ENCODE results near the gene IQCH.

The IQCH gene

GRCh38 chr15:67409175-67409574 lies 154.6 kb downstream of the IQCH start:
- TF ChIP-seq, protein P1, sequence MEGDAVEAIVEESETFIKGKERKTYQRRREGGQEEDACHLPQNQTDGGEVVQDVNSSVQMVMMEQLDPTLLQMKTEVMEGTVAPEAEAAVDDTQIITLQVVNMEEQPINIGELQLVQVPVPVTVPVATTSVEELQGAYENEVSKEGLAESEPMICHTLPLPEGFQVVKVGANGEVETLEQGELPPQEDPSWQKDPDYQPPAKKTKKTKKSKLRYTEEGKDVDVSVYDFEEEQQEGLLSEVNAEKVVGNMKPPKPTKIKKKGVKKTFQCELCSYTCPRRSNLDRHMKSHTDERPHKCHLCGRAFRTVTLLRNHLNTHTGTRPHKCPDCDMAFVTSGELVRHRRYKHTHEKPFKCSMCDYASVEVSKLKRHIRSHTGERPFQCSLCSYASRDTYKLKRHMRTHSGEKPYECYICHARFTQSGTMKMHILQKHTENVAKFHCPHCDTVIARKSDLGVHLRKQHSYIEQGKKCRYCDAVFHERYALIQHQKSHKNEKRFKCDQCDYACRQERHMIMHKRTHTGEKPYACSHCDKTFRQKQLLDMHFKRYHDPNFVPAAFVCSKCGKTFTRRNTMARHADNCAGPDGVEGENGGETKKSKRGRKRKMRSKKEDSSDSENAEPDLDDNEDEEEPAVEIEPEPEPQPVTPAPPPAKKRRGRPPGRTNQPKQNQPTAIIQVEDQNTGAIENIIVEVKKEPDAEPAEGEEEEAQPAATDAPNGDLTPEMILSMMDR (IDR thresholded peaks at IDR 0.05; ENCODE audit: insufficient read depth, low read depth, low read length, missing control alignments), result no peak
- no peak for DNase-seq (ENCODE audit: low read depth)
- no peak overlapping the region for H3K4me3 ChIP-seq (ENCODE audit: low read depth, low read length)

DNA sequence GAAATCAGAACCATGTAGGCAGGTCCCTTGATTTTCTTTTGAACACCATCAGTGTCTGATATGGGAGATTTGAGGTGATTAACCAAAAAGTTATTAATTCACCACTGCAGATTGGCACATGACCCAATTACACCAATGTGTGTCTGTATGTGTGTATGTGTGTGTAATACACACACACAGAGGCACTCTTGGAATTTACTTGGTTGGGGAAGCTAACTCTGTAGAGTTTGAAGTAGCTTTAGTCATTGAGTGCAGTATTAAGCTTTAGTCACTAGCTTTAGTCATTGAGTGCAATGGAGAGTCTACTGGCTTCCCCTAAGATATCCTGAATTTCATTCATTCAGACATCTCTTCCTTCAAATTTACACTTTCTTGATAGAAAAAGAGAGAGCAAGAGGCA lies 156.9 kb downstream of the IQCH start:
- H3K4me3 ChIP-seq (ENCODE audit: low read depth, low read length), result no peak overlapping the region
- TF ChIP-seq, protein P1 (IDR thresholded peaks at IDR 0.05; ENCODE audit: insufficient read depth, low read depth, low read length, missing control alignments), result no peak
- DNase-seq (ENCODE audit: low read depth), result no peak

DNA sequence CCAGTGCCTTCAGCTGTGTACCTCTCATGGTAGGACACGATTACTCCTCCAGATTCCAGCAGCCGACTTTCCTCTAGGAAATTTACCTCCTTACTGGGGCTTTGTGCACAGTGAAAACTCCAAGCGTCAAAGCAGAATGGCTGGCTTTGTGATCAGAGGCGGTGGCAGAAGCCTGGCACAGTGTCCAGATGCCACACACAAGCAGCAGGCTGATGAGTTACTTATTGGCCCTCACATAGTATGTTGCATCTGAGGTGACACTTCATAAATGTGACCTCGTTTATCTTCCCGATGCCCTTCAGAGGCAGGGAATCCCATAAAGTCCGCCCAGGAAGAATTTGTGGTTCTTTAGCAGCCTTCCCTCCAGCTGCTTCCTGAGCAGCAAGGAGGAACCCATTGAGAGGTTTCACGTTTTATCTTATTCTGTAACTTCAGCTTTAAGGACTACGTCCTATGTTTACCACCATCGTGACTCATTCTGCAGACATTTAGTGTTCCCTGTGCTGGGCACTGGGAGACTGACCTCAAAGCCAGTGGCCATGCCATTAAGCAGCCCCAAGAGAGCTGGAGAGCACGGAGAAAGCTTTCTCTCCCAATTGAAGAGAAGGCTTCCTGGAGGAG lies 159.3 kb downstream of the IQCH start:
- no peak overlapping the region for H3K4me3 ChIP-seq (ENCODE audit: low read depth, low read length)
- no peak for DNase-seq (ENCODE audit: low read depth)
- TF ChIP-seq, protein P1 (IDR thresholded peaks at IDR 0.05; ENCODE audit: insufficient read depth, low read depth, low read length, missing control alignments), result no peak

- TF ChIP-seq, protein P1 (IDR thresholded peaks at IDR 0.05; ENCODE audit: insufficient read depth, low read depth, low read length, missing control alignments), result no peak
- DNase-seq (ENCODE audit: low read depth), result no peak
- no peak overlapping the region for H3K4me3 ChIP-seq (ENCODE audit: low read depth, low read length)
These were observed 160.6 kb downstream of the IQCH start for GRCh38 chr15:67415181-67415580.

- DNase-seq (ENCODE audit: low read depth), result no peak
- TF ChIP-seq, protein P1 (IDR thresholded peaks at IDR 0.05; ENCODE audit: insufficient read depth, low read depth, low read length, missing control alignments), result no peak
These were observed 162.3 kb downstream of the IQCH start for GRCh38 chr15:67416891-67417290.

DNA sequence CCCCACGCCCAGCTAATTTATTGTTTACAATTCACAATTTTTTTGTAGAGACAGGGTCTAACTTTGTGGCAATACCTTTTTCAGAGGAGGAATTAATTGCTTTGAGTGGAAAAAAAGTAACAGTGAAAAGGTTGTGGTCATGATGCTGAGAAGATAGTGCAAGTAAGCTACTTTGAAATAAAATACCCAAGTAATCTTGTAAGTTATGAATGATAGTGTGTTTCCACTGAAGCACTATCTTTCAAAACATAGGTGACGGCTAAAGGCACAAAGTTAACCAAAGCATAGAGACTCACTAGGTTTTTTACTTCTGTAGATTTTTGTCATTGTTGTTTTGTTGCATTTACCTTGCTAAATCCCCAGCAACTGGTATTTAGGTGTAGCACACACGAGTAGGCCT lies 165.1 kb downstream of the IQCH start:
- TF ChIP-seq, protein P1 (IDR thresholded peaks at IDR 0.05; ENCODE audit: insufficient read depth, low read depth, low read length, missing control alignments), result no peak
- DNase-seq (ENCODE audit: low read depth), result no peak
- no peak overlapping the region for H3K4me3 ChIP-seq (ENCODE audit: low read depth, low read length)

More at GRCh38 chr15:67416891-67417290, 162.3 kb downstream of the IQCH start:
- H3K4me3 ChIP-seq (ENCODE audit: low read depth, low read length), result no peak overlapping the region

- H3K4me3 ChIP-seq (ENCODE audit: low read depth, low read length), result no peak overlapping the region
- no peak for DNase-seq (ENCODE audit: low read depth)
- TF ChIP-seq, protein P1 (IDR thresholded peaks at IDR 0.05; ENCODE audit: insufficient read depth, low read depth, low read length, missing control alignments), result no peak
These were observed 165.6 kb downstream of the IQCH start for GRCh38 chr15:67420137-67420536.

Data from GM12865 (cell line).